Renal pelvis (tissue), 4 donors: ENCODE data around the gene ZKSCAN8. TPM values are rescaled to one million over a fixed set of nuclear protein-coding genes. Genes with fewer than 3 reads are reported as not detected.

ENCODE experiments used
- DNase-seq: peaks from one replicate; pipeline ENCODE4 v3.0.0-alpha.2; 2013
- polyA plus RNA-seq, 3 donors: library from polyadenylated mRNA; unstranded; fragments of 120-200 nt; gene quantifications; one replicate each; pipeline ENCODE4 v1.2.1, GENCODE V29; 2013; ENCODE audit not compliant: insufficient read length in 3 of 3

ZKSCAN8 gene
- polyA plus RNA-seq, 3 donors: 37.6 to 48.3 (median 48.2) TPM

DNA sequence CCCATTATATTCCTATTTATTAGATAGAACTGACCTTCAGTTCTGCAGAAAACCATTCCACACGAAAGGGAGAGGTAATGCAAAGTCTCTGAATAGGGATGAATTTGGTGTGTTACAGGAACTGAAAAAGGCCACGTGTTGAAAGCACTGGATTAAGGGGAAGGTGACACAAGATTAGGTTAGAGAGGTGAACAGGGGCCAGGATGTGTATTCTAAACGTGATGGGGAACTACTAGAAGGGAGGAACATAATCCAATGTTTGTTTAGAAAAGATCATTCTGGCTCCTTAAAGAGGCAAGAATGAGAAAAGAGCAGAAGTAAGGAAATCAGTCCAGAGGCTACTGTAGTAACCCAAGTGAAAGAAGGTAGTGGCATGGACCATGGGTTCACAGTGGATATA, 6.3 kb upstream of the ZKSCAN8 start:
- no peak for DNase-seq

DNA sequence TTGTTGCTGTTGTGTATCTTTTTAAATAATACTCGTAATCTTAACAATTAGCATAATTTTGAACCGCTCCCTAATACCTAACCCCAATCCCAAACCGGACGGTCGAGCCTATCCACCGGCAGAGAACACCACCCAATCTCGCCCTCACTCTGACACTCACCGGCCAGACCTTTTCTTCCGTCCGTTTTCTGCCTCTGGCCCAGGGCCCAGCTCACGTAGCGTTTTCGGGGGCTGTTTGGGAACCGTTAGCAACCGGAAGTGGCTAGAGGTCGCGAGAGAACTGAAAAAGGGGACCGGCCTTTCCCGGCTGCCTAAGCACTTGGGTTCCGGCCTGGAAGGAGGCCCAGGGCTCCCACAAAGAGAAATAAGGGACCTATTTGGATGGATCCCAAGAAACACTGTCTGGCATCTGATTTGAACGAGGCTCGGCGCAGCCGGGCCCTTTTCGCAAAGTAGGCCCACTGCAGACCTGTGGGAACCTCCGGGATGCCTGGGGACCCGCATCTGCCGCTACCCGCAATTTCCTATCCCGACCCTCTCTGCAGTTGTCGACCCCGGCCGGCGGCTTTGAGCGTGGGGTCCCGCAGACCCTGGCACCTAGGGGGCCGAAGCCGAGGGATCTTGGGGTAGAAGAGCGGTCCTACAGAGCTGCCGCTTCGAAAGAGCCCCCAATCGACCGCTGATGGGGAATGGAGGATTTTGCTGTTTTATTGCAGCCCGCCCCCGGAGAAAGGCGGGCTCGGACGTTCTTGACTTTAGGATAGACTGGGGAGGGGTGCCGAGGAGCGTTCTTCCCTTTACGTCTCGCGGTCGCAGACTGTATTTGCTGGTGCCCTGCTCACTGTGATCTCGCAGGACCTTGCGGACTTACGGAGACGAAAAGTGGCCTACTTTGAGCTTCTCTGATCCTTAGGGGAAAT, 4.8 kb upstream of the ZKSCAN8 start:
- peak; percentile 92 for DNase-seq

DNA sequence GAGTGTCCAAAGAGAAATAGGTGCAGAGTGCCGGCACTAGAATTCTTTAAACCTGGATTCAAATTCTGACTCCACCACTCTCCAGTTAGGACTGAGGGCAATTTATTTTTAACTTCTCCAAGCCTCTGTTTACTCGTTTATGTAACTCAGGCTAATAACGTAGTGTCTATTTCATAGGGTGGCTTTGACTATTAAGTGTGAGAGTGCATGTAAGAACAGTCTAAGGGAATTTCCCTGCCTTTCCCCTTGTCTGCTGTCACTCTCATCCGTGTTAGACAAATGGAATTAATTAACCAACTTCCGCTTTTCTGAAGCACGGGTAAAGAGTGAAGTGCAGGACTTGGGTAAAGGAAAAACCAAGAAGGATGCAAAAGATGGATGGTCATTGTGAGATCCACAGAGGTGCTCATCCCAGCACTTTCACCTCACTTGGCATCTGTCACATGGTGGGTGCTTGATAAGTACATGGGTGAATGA, 4.1 kb upstream of the ZKSCAN8 start:
- peak; percentile 17 for DNase-seq

DNA sequence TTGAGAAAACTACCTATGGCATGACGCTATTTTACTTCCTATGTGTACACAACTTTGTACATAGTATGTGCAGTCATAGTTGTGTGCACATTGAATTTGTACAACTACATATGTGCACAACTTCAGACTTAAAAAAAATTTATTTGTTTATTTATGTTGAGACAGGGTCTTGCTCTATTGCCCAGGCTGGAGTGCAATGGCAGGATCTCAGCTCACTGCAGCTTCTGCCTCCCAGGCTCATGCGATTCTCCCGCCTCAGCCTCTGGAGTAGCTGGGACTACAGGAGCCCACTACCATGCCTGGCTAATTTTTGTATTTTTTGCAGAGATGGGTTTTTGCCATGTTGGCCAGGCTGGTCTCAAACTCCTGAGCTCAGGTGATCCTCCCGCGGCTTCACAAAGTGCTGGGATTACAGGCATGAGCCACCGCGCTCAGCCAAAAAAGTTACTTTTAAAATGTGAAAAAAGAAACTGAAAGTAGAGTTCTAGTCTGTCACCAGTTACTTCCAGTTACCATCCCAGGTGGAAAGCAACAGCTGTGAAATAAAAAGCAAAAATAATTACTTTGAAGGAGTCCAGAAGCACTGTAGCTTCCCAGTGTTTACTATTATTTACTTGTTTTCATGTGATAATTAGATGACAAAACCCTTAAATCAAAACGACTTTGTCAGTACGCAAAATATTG, 1.7 kb upstream of the ZKSCAN8 start:
- DNase-seq: no peak

DNA sequence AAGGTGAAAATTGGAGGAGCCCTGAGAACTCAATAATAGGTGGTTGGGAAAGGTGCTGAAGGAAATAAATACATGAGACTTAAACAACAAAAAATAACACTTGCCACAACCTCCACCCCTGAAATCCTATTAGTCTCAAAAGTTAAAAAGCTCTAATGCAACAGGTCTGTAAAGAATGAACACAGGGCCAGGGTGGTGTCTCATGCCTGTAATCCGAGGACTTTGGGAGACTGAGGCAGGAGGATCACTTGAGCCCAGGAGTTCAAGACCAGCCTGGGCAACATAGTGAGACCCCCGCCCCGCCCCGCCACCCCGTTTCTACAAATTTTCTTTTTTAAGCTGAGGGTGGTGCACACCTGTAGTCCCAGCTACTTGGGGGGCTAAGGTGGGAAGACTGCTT, 1.1 kb upstream of the ZKSCAN8 start:
- DNase-seq: no peak

DNA sequence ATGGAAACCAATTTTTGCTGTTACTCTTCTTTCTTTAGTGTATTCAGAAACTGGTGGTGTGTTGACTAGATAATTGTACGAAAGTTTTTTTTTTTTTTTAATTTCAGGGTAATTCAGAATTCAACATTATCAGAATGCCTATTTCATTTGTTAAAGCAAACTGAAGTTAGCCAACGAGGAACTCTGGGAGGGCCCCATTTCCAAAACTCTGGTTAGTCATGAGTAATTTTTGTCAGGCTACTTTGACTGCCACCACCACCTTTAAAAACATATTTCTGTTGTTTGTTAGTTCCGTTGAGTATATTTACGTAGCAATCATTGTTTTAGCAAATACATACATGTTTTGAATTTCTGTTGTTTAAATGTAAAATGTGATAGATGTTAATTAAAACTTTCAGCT, 763 bp downstream of the ZKSCAN8 start:
- no peak for DNase-seq

DNA sequence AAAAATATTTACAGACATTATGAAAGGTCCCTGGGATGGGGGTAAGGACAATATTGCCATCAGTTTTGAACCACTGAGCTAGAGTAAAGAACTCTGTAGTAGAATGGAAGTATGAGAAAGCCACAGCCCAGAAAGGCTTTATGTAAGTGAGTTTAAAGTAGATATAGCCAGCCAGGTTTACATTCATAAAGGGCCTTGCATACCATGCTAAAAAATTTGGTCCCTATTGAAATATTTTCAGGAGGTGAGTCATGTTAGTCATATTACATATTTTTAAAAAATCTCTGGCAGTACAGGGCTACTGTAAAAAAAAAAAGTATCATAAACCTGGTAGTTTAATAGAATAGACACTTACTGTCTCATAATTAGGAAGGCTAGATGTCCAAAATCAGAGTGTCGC, 3.5 kb downstream of the ZKSCAN8 start:
- DNase-seq: no peak

DNA sequence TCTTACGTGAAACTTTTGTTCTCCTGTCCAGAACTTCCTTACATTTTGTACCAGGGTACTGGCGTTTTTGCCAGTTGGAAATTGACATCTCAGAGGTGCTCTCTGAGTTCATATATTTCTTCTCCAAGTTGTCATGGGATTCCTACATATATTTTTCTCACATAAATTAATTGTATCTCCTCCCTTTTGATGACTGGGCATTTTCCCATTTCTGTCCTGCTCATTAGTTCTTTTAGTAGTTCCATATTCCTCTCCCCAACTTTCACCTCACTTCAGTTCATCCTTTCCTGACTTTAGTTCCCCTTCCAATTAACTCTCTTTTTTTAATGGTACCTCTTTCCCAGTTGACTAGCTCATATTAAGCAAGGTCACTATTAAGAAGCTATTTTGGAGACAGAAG, 10.8 kb downstream of the ZKSCAN8 start:
- DNase-seq: no peak

DNA sequence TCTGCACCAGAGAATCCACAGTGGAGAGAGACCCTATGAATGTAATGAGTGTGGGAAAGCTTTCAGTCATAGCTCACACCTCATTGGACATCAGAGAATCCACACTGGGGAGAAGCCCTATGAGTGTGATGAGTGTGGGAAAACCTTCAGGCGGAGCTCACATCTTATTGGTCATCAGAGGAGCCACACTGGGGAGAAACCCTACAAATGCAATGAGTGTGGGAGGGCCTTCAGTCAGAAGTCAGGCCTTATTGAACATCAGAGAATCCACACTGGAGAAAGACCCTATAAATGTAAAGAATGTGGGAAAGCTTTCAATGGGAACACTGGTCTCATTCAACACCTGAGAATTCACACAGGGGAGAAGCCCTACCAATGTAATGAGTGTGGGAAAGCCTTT, 11.9 kb downstream of the ZKSCAN8 start:
- no peak for DNase-seq

DNA sequence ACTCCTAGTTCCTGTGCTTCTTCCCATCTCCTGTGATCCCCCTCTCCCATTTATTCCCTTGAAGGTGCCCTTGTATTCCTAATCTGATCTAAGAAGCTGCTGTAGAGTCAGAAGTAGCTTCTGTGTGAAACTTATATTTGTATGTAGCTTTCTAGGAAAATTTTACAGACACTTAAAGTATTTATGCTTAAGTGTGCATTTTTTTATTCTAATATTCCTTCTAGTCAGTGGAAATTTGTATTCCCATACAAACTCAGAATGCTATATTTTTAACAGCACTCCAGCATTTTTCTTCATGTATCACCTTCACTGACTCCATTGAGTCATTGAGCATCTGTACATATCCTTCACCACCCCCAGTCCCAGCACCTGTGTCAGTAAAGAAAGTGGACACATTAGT, 12.7 kb downstream of the ZKSCAN8 start:
- no peak for DNase-seq

DNA sequence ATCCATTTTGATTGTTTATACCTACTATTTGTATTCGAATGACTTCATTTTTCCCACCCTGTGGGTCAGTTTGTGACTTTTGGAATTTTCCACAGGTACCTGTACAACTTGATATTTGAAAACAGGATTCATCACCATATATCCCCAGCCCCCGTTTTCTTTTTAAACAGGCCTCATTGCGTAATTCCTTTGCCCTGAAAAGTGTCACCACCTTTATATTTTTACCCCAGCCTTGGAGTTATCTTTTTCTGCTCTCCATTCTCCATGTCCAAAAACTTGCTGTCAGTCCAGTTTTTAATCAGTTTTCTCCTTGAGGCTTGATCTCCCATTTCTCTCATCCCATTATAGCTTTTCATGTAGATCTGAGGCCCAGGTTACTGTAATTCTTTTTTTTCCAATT, 16.6 kb downstream of the ZKSCAN8 start:
- DNase-seq: no peak

DNA sequence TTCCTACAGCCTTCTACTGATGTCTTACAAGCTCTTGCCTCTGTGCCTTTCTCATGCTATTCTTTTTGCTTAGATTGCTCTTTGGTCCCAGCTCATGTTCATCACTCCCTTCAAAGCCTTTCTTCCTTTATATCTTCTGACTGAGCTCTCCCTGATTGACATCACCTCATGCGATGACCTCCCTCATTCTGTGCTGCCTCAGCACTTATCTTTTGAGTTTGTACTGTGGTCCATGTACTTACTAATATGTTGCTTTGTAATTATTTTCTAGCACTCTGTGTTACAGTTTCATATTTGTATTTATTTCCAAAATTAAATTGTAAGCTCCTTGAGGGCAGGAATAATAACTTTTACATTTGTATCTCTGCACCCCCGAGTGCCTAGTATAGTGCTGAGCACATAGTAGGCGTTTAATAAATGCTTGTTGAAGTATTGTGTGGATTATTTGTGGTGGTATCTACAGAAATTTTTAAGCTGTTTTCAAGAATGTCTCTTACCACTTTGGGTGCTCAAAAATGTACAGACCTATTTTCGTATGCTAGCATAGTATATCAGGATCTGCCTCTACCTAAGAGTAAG, 17.4 kb downstream of the ZKSCAN8 start:
- DNase-seq: no peak

DNA sequence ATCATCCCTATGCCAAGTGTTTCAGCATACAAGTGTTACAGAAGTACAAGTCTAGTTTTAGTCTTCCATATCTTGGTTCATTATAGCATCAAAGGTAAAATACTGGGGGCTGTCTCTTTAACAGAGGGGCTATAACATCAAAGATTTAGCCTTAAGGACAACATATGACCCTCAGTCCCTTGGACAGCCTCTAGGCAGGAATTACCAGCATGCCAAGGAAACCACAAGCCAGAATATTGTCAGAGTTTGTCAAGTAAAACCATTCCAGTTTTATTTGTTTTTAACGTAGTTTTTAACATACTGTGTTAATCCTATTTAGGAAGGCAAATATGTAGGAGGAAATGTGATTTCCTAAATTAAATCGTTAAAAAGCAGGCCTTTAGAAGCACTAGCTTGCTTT, 18.6 kb downstream of the ZKSCAN8 start:
- DNase-seq: no peak

DNA sequence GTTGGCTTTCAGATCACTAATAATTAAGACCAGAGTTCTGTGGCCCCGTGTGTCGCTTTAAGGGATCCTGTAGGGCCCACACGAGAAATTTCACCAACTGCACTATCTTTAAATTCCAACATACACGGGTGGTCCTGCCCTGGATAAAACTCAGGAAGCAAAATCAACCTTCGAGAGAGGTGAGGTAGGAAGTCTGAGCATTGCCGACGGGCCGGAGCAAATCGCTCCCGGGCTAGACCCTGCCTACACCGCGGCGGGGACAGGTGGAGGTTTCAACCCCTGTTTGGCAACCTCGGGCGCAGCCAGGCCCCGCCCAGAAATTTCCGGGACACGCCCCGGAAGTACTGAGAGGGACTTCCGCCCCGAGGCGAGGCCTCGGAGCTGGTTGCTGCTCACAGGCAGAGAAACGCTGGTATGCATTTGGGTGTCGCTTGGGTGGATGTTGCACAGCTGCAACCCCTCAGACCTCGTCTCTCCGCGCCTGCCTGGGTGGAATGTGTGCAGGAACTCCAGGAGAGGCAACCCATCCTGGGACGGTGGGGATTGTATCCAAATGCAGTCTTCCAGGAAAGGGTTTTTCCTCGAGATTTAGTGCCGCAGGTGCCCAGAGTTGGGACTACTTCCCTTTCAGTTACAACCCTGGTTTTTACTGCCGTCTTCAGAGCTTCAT, 19.9 kb downstream of the ZKSCAN8 start:
- peak; percentile 75 for DNase-seq

DNA sequence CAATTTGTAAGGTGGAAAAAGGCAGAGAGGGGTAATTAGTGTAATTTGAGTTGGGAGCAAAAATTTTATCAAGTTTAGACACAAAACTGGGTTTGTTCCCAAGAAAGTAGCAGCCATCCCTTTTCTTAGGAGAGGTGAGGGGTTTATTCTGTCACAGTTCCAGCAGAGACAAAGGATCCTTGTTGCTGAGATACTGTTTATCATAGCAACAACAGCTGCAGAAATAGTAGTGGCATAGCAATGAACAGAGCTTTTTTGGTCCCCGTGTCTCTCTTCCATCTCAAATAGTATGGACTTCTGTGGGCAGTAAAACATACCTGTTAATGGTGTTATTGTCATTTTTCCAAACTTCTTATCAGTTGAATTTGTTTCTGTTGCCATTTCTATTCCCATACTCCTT, 23.9 kb downstream of the ZKSCAN8 start:
- no peak for DNase-seq

DNA sequence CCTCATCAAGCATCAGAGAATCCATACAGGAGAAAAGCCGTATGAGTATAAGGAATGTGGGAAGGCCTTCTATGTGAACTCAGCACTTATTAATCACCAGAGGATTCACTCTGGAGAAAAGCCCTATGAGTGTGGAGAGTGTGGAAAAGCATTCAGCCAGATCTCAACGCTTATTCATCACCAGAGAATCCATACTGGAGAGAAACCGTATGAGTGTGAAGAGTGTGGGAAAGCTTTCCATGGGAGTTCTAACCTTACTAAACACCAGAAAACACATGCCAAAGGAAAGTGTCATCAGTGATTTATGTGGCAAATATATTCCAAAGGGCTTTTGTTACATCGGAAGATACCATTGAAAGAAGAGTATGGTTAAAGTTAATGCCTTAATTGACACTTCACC, 25.4 kb downstream of the ZKSCAN8 start:
- DNase-seq: no peak

DNA sequence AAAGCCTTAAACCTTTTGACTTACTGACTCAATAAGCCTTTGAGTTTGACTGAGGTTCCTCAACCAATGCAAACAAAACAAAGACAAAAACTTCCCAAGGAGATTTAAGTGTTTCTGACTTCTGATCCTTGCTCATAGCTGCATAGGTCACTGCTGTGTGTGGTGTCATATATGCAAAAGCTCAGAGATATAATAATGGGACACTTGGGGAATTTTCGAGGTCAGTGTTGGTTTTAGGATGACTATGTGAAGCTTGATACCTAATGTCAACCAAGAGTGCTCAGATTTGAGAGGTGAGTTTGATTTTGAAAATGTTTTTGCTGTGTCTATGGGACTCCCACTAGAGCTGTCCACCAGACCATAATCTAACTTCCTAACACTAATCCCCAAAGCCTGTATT, 26.2 kb downstream of the ZKSCAN8 start:
- no peak for DNase-seq

DNA sequence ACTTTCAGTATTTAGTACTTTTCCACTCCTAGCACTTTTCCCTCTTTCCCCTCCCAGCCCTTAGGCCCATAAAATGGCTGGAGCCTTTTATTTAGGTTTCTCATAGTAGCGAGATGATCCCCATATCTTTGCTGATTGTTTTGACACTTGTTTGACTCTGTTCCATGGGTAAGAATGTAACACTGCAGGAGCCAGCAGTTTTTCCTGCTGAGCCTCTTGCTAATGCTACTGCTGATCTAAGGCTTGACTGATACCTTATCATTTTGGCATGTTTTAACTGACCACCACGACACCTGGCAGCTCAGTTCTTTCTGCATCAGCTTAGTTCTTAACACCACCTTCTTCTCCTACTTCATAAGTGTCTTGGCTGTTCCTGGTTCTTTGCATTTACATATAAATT, 29.6 kb downstream of the ZKSCAN8 start:
- DNase-seq: no peak

DNA sequence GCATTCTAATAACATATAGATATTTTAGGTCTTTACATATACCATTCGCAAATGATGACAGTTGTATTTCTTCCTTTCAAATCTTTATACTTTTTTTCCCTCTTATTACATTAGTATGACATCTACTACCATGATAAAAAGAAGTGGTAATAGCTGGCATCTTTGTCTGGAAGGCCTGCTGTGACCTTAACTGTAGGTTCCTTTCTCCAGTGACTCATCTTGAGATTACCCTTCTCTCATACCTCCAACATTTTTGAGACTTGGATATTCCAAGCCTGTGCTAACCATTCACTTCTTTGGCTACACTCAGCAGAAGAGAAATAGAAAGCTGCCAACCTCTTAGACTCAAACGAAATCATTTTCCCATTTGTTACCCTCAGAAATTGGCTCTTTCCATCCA, 30.3 kb downstream of the ZKSCAN8 start:
- no peak for DNase-seq

DNA sequence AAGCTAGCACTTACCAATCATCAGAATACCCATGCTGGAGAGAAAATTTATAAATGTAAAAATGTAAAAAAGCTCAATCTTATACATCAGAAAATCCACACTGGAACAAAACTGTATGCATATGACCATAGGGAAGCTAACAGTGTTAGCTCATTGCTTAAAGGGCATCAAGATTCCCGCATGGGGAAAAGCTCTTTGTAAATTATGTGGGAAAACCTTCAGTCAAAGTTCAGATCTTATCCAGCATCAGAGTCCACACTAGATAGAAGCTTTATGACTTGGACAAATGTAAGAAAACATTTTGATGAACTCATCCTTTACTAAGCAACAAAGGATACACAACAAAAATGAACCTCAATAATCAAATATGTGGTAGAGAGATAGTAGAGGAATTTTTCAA, 34.7 kb downstream of the ZKSCAN8 start:
- no peak for DNase-seq

DNA sequence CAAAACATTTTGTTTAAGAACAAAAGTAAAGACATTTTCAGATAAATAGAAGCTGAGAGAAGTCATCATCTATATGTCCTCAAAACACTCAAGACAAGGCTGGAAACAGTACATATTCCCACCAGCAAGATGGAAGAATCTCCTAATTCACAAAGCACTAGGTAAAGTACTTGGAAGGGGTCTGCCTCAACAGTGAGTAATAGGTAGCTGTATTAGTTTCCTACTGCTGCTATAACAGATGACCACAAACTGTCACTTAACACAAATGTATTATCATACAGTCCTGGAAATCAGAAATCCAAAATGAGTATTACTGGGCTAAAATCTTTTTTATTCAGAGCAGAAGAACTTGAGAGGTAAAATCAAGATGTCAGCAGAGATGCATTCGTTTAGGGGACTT, 40.6 kb downstream of the ZKSCAN8 start:
- no peak for DNase-seq
